Activated T-cell treated with anti-CD3 and anti-CD28 coated beads for 48 hours (primary cell): ENCODE results near the gene AKIRIN1.
"Not testable (repeated sequence)": the region's sequence is repeated elsewhere in the genome, so short reads cannot be mapped to it uniquely, and the experiment has no call there.

Source experiments
- DNase-seq: peaks from one replicate; pipeline ENCODE4 v3.0.0-alpha.2; 2020; ENCODE audit warnings: low read depth

Gene AKIRIN1

DNA sequence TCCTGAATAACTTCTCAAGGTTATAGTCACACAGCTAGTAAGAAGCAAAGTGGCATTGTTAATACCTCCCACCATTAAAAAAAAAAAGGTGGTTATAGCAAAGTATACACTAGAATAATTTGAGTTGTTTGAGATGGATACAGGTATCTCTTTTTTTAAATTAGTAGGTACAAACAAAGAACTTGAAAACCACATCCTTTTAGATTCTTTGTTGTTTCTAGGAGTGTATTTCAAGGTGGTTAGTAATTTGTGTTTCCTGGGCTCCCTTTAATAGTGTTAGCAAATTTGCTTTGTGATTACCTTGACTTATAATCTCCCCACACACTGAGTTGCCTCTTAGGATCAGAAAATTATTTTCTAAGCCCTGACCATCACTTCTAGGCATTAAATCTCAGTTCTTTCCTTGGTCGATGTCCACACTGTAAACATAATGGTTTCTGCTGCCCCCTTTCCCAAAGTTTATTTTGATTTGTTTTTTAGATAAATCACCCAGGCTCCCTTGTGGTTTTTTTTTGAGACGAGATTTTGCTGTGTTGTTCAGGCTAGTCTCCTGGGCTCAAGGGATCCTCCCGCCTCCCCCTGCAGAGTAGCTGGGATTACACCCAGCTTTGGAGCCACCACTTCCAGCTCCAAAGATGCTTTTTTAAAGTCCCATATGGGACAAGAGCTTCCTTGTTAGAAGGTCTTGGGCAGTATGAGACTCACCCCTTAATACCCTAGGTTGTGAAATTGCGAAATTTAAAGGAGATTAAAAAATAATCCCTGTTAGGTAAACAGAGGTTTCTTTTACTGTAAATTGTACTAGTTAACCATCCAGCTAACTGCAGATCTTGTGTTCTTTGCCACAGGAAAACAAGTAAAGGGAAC, 6.2 kb downstream of the AKIRIN1 start:
- DNase-seq, result no peak

GRCh38 chr1:38997901-38998190, 6.8 kb downstream of the AKIRIN1 start:
- DNase-seq, result no peak

GRCh38 chr1:39001516-39002421, 10.7 kb downstream of the AKIRIN1 start:
- DNase-seq, result no peak

DNA sequence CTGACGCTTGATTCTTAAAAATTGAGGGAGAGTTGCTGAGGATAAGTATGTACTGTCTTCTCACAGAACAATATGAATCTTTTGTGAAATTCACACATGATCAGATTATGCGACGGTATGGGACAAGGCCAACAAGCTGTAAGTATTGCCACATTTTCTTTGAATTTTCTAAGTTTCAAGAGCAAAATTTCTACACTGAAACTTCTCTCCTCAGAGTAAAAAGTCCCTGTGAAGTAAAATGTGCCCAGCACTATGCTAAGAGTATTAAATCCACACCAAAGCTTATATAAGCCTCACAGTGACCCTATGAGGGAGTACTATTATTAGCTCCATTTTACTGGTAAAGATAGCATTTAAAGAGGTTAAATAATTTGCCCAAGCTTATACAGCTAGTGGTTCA, 12.2 kb downstream of the AKIRIN1 start:
- DNase-seq, result no peak

DNA sequence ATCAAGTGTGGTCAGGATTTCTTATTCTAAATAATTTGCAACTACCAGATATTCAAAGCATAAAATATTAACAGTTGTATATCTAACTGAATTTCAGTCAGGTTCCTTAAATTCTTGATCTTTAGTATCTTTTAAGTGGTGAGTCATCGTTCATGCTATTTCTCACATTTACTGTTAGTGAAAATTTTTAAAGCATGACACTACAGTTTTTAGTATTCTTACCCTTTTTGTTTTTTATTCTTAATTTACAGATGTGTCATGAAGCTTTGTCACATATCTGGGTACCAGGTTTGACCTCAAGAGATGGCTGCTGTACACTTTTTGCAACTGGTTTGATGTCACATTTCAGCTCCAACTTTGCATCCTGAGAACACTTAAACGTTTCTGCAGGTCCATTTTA, 12.7 kb downstream of the AKIRIN1 start:
- no peak for DNase-seq

DNA sequence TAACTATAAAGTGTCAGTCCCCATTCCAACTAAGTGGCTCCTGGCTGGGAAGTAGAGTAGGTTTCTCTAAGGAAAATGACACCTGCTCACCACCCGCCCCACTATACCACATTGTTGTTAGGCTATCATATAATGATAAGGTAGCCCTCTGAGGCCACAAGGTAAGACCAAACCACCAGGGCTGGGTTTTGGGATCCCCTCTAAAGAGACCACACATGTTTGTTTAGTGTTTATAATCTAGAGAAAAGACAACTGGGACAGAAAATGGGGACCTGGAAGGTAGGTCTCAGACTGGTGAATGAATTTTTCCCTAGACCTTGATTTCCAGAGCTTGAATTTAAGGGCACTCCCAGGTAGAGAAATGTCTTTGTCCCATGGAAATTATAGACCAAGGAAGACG, 15.2 kb downstream of the AKIRIN1 start:
- DNase-seq, result no peak

DNA sequence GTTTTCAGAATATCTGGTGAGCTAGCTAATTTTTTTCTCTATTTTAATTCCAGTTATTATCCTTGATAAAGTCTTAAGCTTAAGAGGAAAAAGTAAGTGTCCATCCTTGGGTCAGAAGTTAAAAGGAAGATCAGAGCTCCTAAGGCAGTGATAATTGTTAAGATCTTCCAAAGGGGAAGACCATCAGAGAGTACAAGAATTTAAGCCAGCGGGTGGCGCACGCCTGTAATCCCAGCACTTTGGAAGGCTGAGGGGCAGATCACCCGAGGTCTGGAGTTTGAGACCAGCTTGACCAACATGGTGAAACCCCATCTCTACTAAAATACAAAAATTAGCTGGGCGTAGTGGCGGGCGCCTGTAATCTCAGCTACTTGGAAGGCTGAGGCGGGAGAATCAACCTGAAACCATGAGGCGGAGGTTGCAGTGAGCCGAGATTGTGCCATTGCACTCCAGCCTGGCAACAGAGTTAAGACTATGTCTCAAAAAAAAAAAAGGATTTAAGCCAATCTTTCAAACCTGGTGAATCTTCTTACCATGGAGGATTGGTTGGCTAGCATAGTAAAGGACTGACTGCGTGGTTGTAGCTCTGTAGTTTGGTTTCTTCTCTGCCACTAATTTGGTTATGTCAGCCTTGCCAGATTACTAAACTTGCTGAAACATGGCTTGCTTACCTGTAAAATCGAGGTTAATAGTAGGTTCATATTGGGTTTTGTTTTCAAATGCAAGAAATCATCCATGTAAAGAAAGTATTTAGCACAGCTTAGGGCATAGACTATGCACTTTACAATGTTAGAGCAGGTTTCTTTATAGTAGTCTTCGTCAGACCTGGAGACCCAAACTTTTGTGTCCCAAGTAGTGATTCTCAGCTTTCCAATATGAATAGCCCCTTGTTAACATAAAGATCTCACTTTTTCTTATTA, 15.9 kb downstream of the AKIRIN1 start:
- no peak for DNase-seq

DNA sequence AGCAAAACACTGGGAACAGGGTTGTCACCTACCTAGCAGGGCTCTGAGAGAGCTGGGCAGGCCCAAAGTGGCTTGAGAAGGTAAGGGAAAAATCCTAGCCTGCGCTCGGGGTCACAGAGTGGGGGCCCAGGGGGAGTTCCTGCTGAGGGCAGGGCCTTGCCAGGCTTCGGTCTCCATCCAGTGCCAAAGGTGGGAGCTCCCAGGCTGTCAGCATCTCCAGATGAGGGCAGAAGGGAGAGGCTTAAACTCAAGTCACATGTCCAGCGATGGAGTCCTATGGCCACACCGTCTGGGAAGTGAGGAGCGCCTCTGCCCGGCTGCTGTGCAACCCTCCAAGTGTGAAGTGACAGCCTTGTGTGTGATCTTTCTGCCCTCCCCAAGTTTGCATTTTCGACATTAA, 23.9 kb downstream of the AKIRIN1 start:
- DNase-seq, result not testable (repeated sequence)

- DNase-seq, result no peak
Measured at GRCh38 chr1:39016604-39017171, 25.6 kb downstream of the AKIRIN1 start.

DNA sequence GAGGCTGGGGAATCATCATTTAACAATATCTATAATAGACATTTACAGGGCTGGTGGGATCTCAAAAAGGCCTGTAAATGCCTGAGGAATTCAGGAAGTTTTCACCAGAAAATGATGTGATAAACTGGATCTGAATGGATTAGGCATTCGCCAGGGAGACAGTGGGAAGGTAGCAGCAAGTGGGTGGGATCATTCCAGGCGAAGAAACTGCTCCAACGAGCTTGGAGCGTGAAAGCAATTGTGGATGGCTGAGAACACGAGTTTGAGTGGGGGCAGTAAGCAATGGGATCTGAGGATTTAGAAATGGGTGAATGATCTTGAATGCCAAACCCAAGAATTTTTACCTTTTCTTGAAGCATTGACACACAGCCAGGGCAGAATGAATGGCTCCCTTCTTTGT, 26.2 kb downstream of the AKIRIN1 start:
- no peak for DNase-seq

DNA sequence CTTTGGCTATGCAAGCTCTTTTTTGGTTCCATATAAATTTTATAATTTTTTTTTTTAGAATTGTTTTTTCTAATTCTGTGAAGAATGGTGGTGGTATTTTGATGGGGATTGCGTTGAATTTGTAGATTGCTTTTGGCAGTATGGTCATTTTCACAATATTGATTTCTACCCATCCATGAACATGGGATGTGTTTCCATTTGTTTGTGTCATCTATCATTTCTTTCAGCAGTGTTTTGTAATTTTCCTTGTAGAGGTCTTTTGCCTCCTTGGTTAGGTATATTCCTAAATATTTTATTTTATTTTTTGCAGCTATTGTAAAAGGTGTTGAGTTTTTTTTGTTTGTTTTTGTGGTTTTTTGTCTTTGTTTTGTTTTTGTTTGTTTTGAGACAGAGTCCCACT, 29.4 kb downstream of the AKIRIN1 start:
- not testable (repeated sequence) for DNase-seq

GRCh38 chr1:39021426-39021825, 30.4 kb downstream of the AKIRIN1 start:
- no peak for DNase-seq

DNA sequence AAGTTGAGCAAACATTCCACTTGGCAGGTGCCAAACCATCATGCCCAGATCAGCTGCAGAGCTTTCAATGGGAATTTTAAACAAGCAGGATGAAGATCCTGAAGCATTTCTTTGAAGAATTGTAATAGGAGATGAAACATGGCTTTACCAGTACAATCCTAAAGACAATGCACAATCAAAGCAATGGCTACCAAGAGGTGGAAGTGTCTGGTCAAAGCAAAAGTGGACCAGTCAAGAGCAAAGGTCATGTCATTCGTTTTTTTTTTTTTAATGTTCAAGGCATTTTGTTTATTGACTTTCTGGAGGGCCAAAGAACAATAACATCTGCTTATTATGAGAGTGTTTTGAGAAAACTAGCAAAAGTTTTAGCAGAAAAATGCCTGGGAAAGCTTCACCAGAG, 32.1 kb downstream of the AKIRIN1 start:
- DNase-seq, result no peak

DNA sequence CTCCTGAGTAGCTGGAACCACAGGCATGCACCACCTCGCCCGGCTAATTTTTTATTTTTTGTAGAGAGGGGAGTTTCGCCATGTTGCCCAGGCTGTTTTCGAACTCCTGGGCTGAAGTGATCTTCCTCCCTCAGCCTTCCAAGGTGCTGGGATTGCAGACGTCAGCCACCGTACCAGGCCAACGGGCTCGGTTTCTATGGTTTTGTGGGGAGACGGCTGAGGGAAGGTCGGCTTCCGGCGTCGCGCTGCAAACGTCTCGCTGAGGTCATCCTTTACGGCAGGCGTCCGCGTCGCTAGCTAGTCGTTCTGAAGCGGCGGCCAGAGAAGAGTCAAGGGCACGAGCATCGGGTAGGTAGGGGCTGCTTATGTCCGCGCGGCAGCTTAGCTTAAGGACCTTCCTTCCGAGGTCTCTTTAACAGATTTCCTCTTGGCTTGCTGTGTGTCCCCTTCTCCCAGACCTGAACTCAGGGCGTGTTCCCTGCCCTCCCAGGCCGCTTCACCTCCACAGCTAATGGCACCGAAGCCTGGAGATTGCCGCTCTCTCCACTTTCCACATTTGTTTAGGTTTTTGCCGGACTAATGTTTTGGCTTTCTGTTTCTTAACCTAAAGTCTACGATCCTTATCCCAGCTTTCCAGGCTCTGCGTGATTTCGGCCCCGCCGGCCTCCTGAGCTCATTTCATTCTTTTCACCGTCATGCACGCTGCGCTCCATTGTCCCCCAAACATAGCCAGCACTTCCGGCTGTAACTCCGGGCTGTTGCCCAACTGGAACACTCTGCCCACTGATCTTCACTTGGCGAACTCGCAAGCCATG, 35.2 kb downstream of the AKIRIN1 start, which contains the start of gene NDUFS5:
NDUFS5 (plus strand) TSS at position 300 of the 815 bp plus-strand sequence. CDS start 2,375 bp downstream, outside the sequence.
- DNase-seq, result peak; percentile 78

DNA sequence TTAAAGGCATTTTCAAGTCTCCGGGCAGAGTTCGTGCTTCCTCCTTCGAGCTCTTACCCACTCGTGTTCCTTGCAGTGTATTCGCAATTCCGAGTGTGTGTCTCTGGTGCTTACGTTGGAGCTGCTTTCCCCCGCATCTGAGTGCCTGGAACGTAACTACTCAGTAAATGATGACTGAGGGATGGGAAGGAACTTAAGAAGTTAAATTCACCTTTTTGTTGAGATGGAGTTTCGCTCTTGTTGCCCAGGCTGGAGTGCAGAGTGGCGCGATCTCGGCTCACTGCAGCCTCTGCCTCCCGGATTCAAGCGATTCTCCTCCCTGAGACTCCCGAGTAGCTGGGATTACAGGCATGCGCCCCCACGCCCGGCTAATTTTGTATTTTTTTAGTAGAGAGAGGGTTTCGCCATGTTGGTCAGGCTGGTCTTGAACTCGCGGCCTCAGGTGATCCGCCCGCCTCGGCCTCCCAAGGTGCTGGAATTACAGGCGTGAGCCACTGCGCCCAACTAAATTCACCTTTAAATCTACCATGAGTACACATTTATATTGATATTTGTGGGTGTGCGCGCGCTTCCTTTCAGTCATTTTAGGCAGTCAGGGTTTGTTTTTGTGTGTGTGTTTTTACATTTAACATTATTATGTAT, 35.9 kb downstream of the AKIRIN1 start:
- DNase-seq, result no peak

- no peak for DNase-seq
Measured at GRCh38 chr1:39034114-39034654, 43.1 kb downstream of the AKIRIN1 start.

- no peak for DNase-seq
Measured at GRCh38 chr1:39036678-39037077, 45.6 kb downstream of the AKIRIN1 start.

- no peak for DNase-seq
Measured at GRCh38 chr1:39043513-39043912, 52.4 kb downstream of the AKIRIN1 start.

GRCh38 chr1:39044762-39045161, 53.7 kb downstream of the AKIRIN1 start:
- DNase-seq, result no peak

GRCh38 chr1:39045231-39045630, 54.2 kb downstream of the AKIRIN1 start:
- no peak for DNase-seq
